ENCODE results near the gene OCA2. TPM values are rescaled to one million over a fixed set of nuclear protein-coding genes. Genes with fewer than 3 reads are reported as not detected.

OCA2 gene
- total and polyA plus RNA-seq, 11 donors: 0.04 to 0.10 (median 0.07) TPM; not detected in 8

DNA sequence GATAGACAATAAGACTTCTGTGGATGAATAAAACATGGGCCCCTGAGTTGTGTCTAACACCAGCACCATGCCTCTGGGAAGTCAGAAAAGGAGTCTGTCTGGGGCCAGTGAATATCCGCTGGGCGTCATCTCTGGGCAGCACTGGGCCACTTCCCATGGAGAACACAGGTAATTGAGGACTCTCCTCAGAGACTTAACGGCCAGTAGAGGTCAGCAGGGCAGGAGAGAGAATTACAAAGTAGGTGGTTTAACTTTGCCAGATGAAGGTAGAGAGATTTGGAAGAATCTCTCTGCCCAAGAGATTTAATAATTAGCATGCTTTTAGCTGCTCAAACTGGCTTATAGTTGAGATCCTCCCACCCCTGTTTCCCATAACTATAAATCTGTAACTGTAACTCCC, 65.7 kb downstream of the OCA2 start:
- TF ChIP-seq POLR2A (IDR thresholded peaks at IDR 0.05): no peak
- no peak for ATAC-seq

DNA sequence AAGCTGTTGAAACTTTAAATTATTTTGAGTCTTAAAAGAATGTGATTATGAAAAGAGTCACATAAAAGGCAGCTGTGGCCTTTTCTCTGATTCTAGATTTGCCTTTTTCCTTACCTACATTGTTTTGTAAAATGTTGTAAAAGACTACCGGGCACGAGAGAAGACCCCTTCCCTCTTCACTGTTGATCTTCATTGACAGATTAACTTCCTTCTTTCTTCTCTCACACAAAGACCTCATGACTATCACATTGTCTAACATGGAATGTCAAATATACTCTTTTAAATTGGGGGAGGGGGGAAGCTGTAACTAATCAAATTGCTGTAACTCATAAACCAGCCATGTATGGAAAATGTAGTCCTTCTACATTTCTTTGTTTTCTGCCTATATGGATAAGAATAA, 68.3 kb downstream of the OCA2 start:
- no peak for TF ChIP-seq CTCF (IDR thresholded peaks at IDR 0.05)
- TF ChIP-seq POLR2A (IDR thresholded peaks at IDR 0.05): no peak
- no peak overlapping the region for H3K4me3 ChIP-seq
- H3K9me3 ChIP-seq: no peaks in the 10 kb centered on the region
- no peaks in the 10 kb centered on the region for H3K27me3 ChIP-seq
- intact Hi-C loops (cut with DNase I): no loop called here
- ATAC-seq (no peak), DNase-seq (no peak)
- WGBS, 4 donors: 76 to 89% (median 85%) methylated on average over 2 of the region's 2 CpGs
- H3K36me3 ChIP-seq: no peaks in the 10 kb centered on the region
- H3K4me1 ChIP-seq: no peaks in the 10 kb centered on the region
- H3K27ac ChIP-seq: no peak overlapping the region

More for the DNA sequence above, 65.7 kb downstream of the OCA2 start:
- no peak for DNase-seq
- H3K9me3 ChIP-seq: no peaks in the 10 kb centered on the region
- H3K36me3 ChIP-seq: no peaks in the 10 kb centered on the region
- no peaks in the 10 kb centered on the region for H3K4me1 ChIP-seq
- peaks cover 0 to 3% (median 0%) of the 10 kb centered on the region in 9 donors for H3K27me3 ChIP-seq
- 61 to 70% (median 64%) methylated on average over 3 of the region's 3 CpGs for WGBS, 4 donors
- H3K4me3 ChIP-seq: no peak overlapping the region
- no peak overlapping the region for H3K27ac ChIP-seq
- intact Hi-C loops (cut with DNase I): no loop called here

DNA sequence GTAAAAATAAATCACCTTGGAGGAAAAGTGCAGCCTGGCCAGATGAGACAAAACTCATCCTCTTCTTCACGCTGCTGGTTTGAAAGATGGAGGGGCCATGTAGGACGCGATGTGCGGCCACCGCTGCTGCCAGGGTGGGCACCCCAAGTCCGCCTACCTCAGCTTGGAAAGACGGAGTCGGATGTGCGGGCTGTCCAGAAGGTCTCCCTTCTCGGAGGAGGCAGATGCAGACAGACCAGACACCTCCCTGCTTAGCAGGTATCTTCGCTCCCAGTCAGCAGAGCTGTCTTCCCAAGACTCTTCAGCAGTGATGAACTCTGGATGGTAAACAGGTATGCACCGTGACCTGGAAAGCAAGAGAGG, 71.4 kb downstream of the OCA2 start:
- Histone ChIP-seq H3K4me3 (no peak overlapping the region), H3K27me3 (no peaks in the 10 kb centered on the region), H3K27ac (no peak overlapping the region), H3K36me3 (no peaks in the 10 kb centered on the region), H3K9me3 (no peaks in the 10 kb centered on the region), H3K4me1 (no peaks in the 10 kb centered on the region)
- no peak for TF ChIP-seq POLR2A (IDR thresholded peaks at IDR 0.05)
- TF ChIP-seq CTCF (IDR thresholded peaks at IDR 0.05): no peak
- ATAC-seq (no peak), DNase-seq (no peak)
- intact Hi-C loops (cut with DNase I): loop anchor here in 1 of 10 donors (10.0 kb wide), 2 partner anchors 57 to 97 kb away; no protein-coding TSS in a partner anchor
- 94 to 99% (median 95%) methylated on average over 7 to 12 of the region's 12 CpGs for WGBS, 4 donors

DNA sequence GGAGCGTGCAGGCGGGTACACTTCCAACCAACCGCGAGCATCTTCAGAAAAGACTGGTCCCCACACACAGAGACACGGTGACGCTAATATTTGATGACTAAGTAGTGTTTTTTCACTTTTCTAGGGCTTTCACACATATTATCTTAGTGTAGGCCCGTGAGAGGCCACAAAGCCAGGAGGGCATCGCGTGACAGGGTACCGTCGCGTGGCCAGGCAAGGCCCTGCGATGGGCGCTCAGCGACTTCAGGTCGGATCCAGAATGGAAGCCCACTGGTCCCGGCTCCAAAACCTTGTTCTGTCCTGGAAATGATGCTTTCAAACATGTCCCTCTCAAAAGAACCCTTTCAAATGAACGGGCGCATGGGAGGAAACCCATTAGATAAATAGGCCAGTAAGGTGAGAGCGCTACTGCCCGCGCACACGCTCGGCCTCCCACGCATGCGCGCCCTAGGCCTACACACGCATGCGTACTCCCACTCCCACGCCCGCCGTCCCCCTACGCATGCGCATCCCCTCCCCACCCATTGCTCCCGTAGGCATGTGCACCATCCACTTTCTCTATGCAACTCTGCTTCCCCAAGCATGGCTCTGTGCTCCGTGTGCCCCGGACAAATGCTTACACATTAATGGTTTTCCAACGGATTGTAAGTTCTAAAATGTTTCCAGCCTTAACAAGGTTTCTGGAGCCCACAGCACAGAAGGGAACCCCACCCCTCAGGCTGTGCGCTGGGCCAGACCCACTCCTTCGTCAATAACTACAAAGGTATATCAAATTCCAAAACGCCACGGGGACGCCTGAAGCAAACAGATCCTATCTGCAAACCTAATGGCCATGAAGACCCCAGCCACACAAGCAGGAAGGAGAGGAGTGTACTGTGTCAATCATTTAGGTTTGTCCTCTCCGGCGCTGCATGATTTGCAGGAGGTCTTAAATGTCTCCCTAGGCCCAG, 72.1 kb downstream of the OCA2 start:
- no peaks in the 10 kb centered on the region for H3K9me3 ChIP-seq
- 92 to 96% (median 93%) methylated on average over 45 of the region's 45 CpGs for WGBS, 4 donors
- no peaks in the 10 kb centered on the region for H3K27me3 ChIP-seq
- no peaks in the 10 kb centered on the region for H3K4me1 ChIP-seq
- H3K4me3 ChIP-seq: no peak overlapping the region
- H3K36me3 ChIP-seq: no peaks in the 10 kb centered on the region
- no peak for TF ChIP-seq CTCF (IDR thresholded peaks at IDR 0.05)
- no peak for TF ChIP-seq POLR2A (IDR thresholded peaks at IDR 0.05)
- intact Hi-C loops (cut with DNase I): loop anchor here in 1 of 10 donors (10.0 kb wide), 2 partner anchors 58 to 98 kb away; no protein-coding TSS in a partner anchor
- DNase-seq: no peak
- no peak for ATAC-seq
- no peak overlapping the region for H3K27ac ChIP-seq

All from heart left ventricle (tissue), 16 donors.